ENCODE data around the gene ZNF330. TPM values are rescaled to one million over a fixed set of nuclear protein-coding genes. Genes with fewer than 3 reads are reported as not detected.

The ZNF330 gene
- total RNA-seq, 1 experiment from 2014 or later, result 18.6 TPM

DNA sequence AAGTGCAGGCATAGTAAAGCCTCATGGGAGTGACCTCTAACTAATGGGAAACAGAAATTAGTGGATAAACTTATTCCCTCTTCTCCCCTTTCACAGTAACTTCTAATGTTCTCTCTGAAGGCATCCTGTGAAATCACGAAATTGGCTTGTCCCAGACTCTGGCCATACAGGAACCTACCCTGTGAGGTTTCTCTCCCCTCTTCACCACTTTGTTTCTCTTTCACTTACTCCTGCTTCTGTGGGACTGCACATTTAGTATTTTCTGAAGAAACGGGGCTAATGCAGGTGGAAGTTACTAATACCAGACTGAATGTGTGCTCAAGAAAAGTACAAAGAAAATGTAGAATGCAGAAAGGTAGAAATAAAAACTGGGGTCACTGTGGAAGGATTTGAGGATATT, 20.0 kb downstream of the ZNF330 start:
- Mint-ChIP-seq H3K27me3 (ENCODE audit: unreplicated experiment) (no peaks in the 10 kb centered on the region), H3K9me3 (ENCODE audit: low read depth, unreplicated experiment) (no peaks in the 10 kb centered on the region), H3K36me3 (ENCODE audit: insufficient read depth, unreplicated experiment) (no peaks in the 10 kb centered on the region), H3K4me1 (ENCODE audit: low read depth, unreplicated experiment) (no peaks in the 10 kb centered on the region), H3K4me3 (ENCODE audit: low read depth, unreplicated experiment) (no peak overlapping the region), H3K27ac (ENCODE audit: unreplicated experiment) (no peak overlapping the region)
- TF ChIP-seq, protein P1, sequence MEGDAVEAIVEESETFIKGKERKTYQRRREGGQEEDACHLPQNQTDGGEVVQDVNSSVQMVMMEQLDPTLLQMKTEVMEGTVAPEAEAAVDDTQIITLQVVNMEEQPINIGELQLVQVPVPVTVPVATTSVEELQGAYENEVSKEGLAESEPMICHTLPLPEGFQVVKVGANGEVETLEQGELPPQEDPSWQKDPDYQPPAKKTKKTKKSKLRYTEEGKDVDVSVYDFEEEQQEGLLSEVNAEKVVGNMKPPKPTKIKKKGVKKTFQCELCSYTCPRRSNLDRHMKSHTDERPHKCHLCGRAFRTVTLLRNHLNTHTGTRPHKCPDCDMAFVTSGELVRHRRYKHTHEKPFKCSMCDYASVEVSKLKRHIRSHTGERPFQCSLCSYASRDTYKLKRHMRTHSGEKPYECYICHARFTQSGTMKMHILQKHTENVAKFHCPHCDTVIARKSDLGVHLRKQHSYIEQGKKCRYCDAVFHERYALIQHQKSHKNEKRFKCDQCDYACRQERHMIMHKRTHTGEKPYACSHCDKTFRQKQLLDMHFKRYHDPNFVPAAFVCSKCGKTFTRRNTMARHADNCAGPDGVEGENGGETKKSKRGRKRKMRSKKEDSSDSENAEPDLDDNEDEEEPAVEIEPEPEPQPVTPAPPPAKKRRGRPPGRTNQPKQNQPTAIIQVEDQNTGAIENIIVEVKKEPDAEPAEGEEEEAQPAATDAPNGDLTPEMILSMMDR (IDR thresholded peaks at IDR 0.05; ENCODE audit: unreplicated experiment), result no peak
- CTCF ChIA-PET, result no interaction called here
- BruUV-seq (replicated peaks), result no TSS peak
- no peak for DNase-seq
- intact Hi-C loops (cut with micrococcal nuclease; ENCODE audit: unreplicated experiment), result no loop called here

DNA sequence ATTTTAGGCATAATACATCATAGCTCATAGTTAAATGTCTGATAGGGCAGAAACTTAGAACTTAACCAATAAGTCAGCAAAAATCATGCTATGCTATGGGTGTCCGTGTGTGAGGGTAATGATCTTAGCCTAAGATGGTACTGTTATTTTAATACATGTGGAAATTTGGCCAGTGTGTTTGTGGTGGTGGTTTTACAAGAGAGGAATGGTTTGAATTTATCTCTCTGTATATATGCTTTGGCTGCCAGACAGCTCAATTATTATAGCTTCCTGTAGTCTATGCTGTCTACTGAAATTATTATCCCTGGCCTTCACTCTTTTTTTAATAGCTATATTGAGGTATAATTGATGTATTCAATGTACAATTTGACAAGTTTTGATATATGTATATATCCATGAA, 21.3 kb downstream of the ZNF330 start:
- H3K36me3 Mint-ChIP-seq (ENCODE audit: insufficient read depth, unreplicated experiment), result no peaks in the 10 kb centered on the region
- H3K27me3 Mint-ChIP-seq (ENCODE audit: unreplicated experiment), result no peaks in the 10 kb centered on the region
- intact Hi-C loops (cut with micrococcal nuclease; ENCODE audit: unreplicated experiment), result no loop called here
- H3K4me3 Mint-ChIP-seq (ENCODE audit: low read depth, unreplicated experiment), result no peak overlapping the region
- H3K27ac Mint-ChIP-seq (ENCODE audit: unreplicated experiment), result no peak overlapping the region
- CTCF ChIA-PET, result no interaction called here
- no peaks in the 10 kb centered on the region for H3K4me1 Mint-ChIP-seq (ENCODE audit: low read depth, unreplicated experiment)
- TF ChIP-seq, protein P1 (IDR thresholded peaks at IDR 0.05; ENCODE audit: unreplicated experiment), result no peak
- DNase-seq, result no peak
- no TSS peak for BruUV-seq (replicated peaks)
- H3K9me3 Mint-ChIP-seq (ENCODE audit: low read depth, unreplicated experiment), result no peaks in the 10 kb centered on the region

GRCh38 chr4:141244419-141244818, 23.7 kb downstream of the ZNF330 start:
- no TSS peak for BruUV-seq (replicated peaks)
- intact Hi-C loops (cut with micrococcal nuclease; ENCODE audit: unreplicated experiment), result no loop called here
- Mint-ChIP-seq H3K4me1 (ENCODE audit: low read depth, unreplicated experiment) (no peaks in the 10 kb centered on the region), H3K36me3 (ENCODE audit: insufficient read depth, unreplicated experiment) (no peaks in the 10 kb centered on the region), H3K27ac (ENCODE audit: unreplicated experiment) (no peak overlapping the region), H3K4me3 (ENCODE audit: low read depth, unreplicated experiment) (no peak overlapping the region), H3K9me3 (ENCODE audit: low read depth, unreplicated experiment) (no peaks in the 10 kb centered on the region), H3K27me3 (ENCODE audit: unreplicated experiment) (no peaks in the 10 kb centered on the region)
- no peak for DNase-seq
- TF ChIP-seq, protein P1 (IDR thresholded peaks at IDR 0.05; ENCODE audit: unreplicated experiment), result no peak
- CTCF ChIA-PET, result no interaction called here

GRCh38 chr4:141246243-141246642, 25.5 kb downstream of the ZNF330 start:
- Mint-ChIP-seq H3K4me1 (ENCODE audit: low read depth, unreplicated experiment) (no peaks in the 10 kb centered on the region), H3K27me3 (ENCODE audit: unreplicated experiment) (no peaks in the 10 kb centered on the region), H3K4me3 (ENCODE audit: low read depth, unreplicated experiment) (no peak overlapping the region), H3K27ac (ENCODE audit: unreplicated experiment) (no peak overlapping the region), H3K9me3 (ENCODE audit: low read depth, unreplicated experiment) (no peaks in the 10 kb centered on the region), H3K36me3 (ENCODE audit: insufficient read depth, unreplicated experiment) (no peaks in the 10 kb centered on the region)
- no TSS peak for BruUV-seq (replicated peaks)
- CTCF ChIA-PET, result no interaction called here
- no peak for DNase-seq
- TF ChIP-seq, protein P1 (IDR thresholded peaks at IDR 0.05; ENCODE audit: unreplicated experiment), result no peak
- intact Hi-C loops (cut with micrococcal nuclease; ENCODE audit: unreplicated experiment), result no loop called here

Data from Calu3 (cell line).